Stimulated activated CD8-positive, alpha-beta memory T cell treated with anti-CD3 and anti-CD28 coated beads, Interleukin-15, amount 100 ng/mL, for 48 hours (primary cell): ENCODE results near the gene DNAH7.
"Not testable (repeated sequence)": the region's sequence is repeated elsewhere in the genome, so short reads cannot be mapped to it uniquely, and the experiment has no call there.

Experiments
- DNase-seq, 2 donors: peaks; one replicate each; pipeline ENCODE4 v3.0.0-alpha.2; 2020; ENCODE audit warnings: low read depth in 2 of 2

The DNAH7 gene

GRCh38 chr2:195967336-195967735 lies 101.3 kb downstream of the DNAH7 start:
- DNase-seq = no peak

GRCh38 chr2:195961873-195962272 lies 106.8 kb downstream of the DNAH7 start:
- DNase-seq = no peak

- DNase-seq = no peak
Observed at GRCh38 chr2:195959341-195959740, 109.3 kb downstream of the DNAH7 start.

GRCh38 chr2:195956725-195957124 lies 111.9 kb downstream of the DNAH7 start:
- DNase-seq = no peak

- DNase-seq = no peak
Observed at GRCh38 chr2:195945056-195945455, 123.6 kb downstream of the DNAH7 start.

- no peak for DNase-seq
Observed at GRCh38 chr2:195937176-195937575, 131.5 kb downstream of the DNAH7 start.

GRCh38 chr2:195934484-195934883 lies 134.2 kb downstream of the DNAH7 start:
- DNase-seq = no peak

- DNase-seq = no peak
Observed at GRCh38 chr2:195929531-195929930, 139.1 kb downstream of the DNAH7 start.

- no peak for DNase-seq
Observed at GRCh38 chr2:195925120-195925519, 143.5 kb downstream of the DNAH7 start.

GRCh38 chr2:195923889-195924288 lies 144.7 kb downstream of the DNAH7 start:
- no peak for DNase-seq

GRCh38 chr2:195917021-195917600 lies 151.5 kb downstream of the DNAH7 start:
- DNase-seq = not testable (repeated sequence)

- DNase-seq = no peak
Observed at GRCh38 chr2:195912079-195912478, 156.6 kb downstream of the DNAH7 start.

- DNase-seq = no peak
Observed at GRCh38 chr2:195910570-195910969, 158.1 kb downstream of the DNAH7 start.

GRCh38 chr2:195909926-195910325 lies 158.7 kb downstream of the DNAH7 start:
- DNase-seq = no peak

GRCh38 chr2:195907474-195907873 lies 161.2 kb downstream of the DNAH7 start:
- no peak for DNase-seq

GRCh38 chr2:195903956-195904355 lies 164.7 kb downstream of the DNAH7 start:
- DNase-seq = no peak

GRCh38 chr2:195902857-195903256 lies 165.8 kb downstream of the DNAH7 start:
- no peak for DNase-seq

- DNase-seq = no peak
Observed at GRCh38 chr2:195899226-195899625, 169.4 kb downstream of the DNAH7 start.

- no peak for DNase-seq
Observed at GRCh38 chr2:195898505-195899191, 170.0 kb downstream of the DNAH7 start.

- DNase-seq = no peak
Observed at GRCh38 chr2:195891081-195891480, 177.6 kb downstream of the DNAH7 start.

- DNase-seq = no peak
Observed at GRCh38 chr2:195879153-195879552, 189.5 kb downstream of the DNAH7 start.

GRCh38 chr2:195871326-195871725 lies 197.3 kb downstream of the DNAH7 start:
- no peak for DNase-seq

- DNase-seq = no peak
Observed at GRCh38 chr2:195864316-195864715, 204.3 kb downstream of the DNAH7 start.

GRCh38 chr2:195863564-195863963 lies 205.1 kb downstream of the DNAH7 start:
- DNase-seq = no peak
